Heart left ventricle (tissue), 13 donors: ENCODE measurements around the gene GDF7.

ENCODE experiments used
- CTCF ChIP-seq, 12 donors: fragments of 200-600 bp; sonication (generic) in 4 of 12; IDR thresholded peaks; one replicate each; pipeline versions ENCODE4 v1.5.0 to v1.8.0; 2018 to 2022; ENCODE audit warnings: antibody characterized with exemption in 12 of 12, mild to moderate bottlenecking in 5 of 12
- POLR2A ChIP-seq, 2 donors: fragments of 450-650 bp; IDR thresholded peaks; one replicate each; pipeline ENCODE4 v1.6.1; 2017; ENCODE audit warnings: antibody characterized with exemption in 2 of 2, mild to moderate bottlenecking in 2 of 2, moderate library complexity in 2 of 2
- donor health status: ischemic (EF 13 %, LVEDD 7.1; RV severe dilation, severe dysfunction).
- donor health status: DM: no; HTN: yes; CAD: no.
- donor health status: DM: no; HTN: no; CAD: no.
- donor health status: ischemic (EF 25% LVEDD 6.9; RV normal size, moderate dysfunction).
- donor health status: ischemic (EF 25% LVEDD 5.7; RV mildly dilated, moderate dysfunction).
- donor health status: ischemic (EF 35%, LVEDD 5.7; RV mildly dilated, moderate dysfunction).
- donor health status: nonischemic (EF 11% LVEDD 7.7; RV severe dilation, severe dysfunction).
- donor health status: DM: yes; HTN: yes; CAD: no.
- donor health status: PGD.
- donor health status: ischemic (EF 29% LVEDD 5.4; RV normal size, mild dysfunction).
- donor health status: nonischemic (EF 23%, LVEDD 6.1; RV moderate dilation, normal function).

- TF ChIP-seq CTCF (IDR thresholded peaks at IDR 0.05): no peak
- no peak for TF ChIP-seq POLR2A (IDR thresholded peaks at IDR 0.05)
Observed at GRCh38 chr2:20674309-20674965, 7.5 kb downstream of the GDF7 start.
